Spleen (tissue), 11 donors: Measurements from ENCODE around the gene ZFYVE19. TPM values are rescaled to one million over a fixed set of nuclear protein-coding genes. Genes with fewer than 3 reads are reported as not detected.

ENCODE experiments used
- DNase-seq: peaks from one replicate; pipeline ENCODE4 v3.0.0-alpha.2; 2020
- H3K27ac ChIP-seq, 8 donors: fragments of 200-600 bp; sonication (generic) in 7 of 8; 1 replicate in 4 of 8; 2 replicates in 4 of 8; pipeline versions ENCODE4 v1.5.0 to v1.8.0; 2016 to 2021; ENCODE audit warnings: inconsistent platforms in 4 of 8, mild to moderate bottlenecking in 4 of 8, moderate library complexity in 1 of 8
- H3K27me3 ChIP-seq, 7 donors: fragments of 200-600 bp; sonication (generic) in 6 of 7; replicated peaks in 1 of 7; 1 replicate in 4 of 7; 2 replicates in 3 of 7; pipeline versions ENCODE4 v1.5.0 to v1.8.0; 2016 to 2021; ENCODE audit warnings: inconsistent platforms in 3 of 7, mild to moderate bottlenecking in 1 of 7
- H3K36me3 ChIP-seq, 6 donors: fragments of 200-600 bp; sonication (generic) in 5 of 6; 1 replicate in 4 of 6; 2 replicates in 2 of 6; pipeline versions ENCODE4 v1.5.0 to v1.8.0; 2016 to 2021; ENCODE audit warnings: inconsistent platforms in 2 of 6
- H3K4me1 ChIP-seq, 6 donors: fragments of 200-600 bp; sonication (generic) in 5 of 6; 1 replicate in 3 of 6; 2 replicates in 3 of 6; pipeline versions ENCODE4 v1.5.0 to v1.8.0; 2016 to 2021; ENCODE audit warnings: inconsistent platforms in 3 of 6
- H3K4me3 ChIP-seq, 8 donors: fragments of 200-600 bp; sonication (generic) in 7 of 8; 1 replicate in 4 of 8; 2 replicates in 4 of 8; pipeline versions ENCODE4 v1.5.0 to v1.8.0; 2016 to 2021; ENCODE audit warnings: inconsistent platforms in 4 of 8, mild to moderate bottlenecking in 4 of 8, moderate library complexity in 2 of 8
- H3K9me3 ChIP-seq, 8 donors: fragments of 200-600 bp; sonication (generic) in 7 of 8; 1 replicate in 4 of 8; 2 replicates in 4 of 8; pipeline versions ENCODE4 v1.5.0 to v1.8.0; 2016 to 2021; ENCODE audit warnings: inconsistent platforms in 4 of 8
- CTCF ChIP-seq, 11 experiments: fragments of 200-600 bp in 7 of 11; fragments of 450-650 bp in 4 of 11; sonication (generic) in 4 of 11; IDR thresholded peaks in 8 of 11; conservative IDR thresholded peaks in 3 of 11; 1 replicate in 7 of 11; 2 replicates in 4 of 11; pipeline versions ENCODE4 v1.4.0 to v1.8.0; 2016 to 2021; ENCODE audit warnings: antibody characterized with exemption in 11 of 11, inconsistent platforms in 4 of 11, mild to moderate bottlenecking in 1 of 11
- POLR2A ChIP-seq, 3 donors: fragments of 450-650 bp; IDR thresholded peaks; one replicate each; pipeline ENCODE4 v1.5.1; 2017; ENCODE audit warnings: antibody characterized with exemption in 3 of 3, mild to moderate bottlenecking in 1 of 3
- POLR2AphosphoS5 ChIP-seq, 3 donors: sonication (generic); formaldehyde crosslinking; IDR thresholded peaks; one replicate each; pipeline ENCODE4 v1.5.1; 2017; ENCODE audit warnings: antibody characterized with exemption in 3 of 3
- WGBS, 5 donors: extraction: QIAGEN DNeasy Blood & Tissue Kit in 3 of 5; methylation state at CpG; one replicate each; pipeline versions ENCODE4 v1.1.5 to v1.1.7; 2013 to 2018; 5-methylcytosine and 5-hydroxymethylcytosine counted together
- intact Hi-C: fragments of 100-400 bp; cut with DNase I; formaldehyde crosslinking; loops from one replicate; pipeline ENCODE4 v1.15.0; 2023; ENCODE audit warnings: low total_unique reads
- polyA plus RNA-seq, 3 donors: library from polyadenylated mRNA; stranded (reverse); fragments of 200-250 nt; gene quantifications; one replicate each; pipeline ENCODE4 v1.2.1, GENCODE V29; 2013
- total RNA-seq, 7 donors: library from RNA; depleted of rRNA in 3 of 7; stranded (reverse); fragments of >200 nt in 3 of 7; fragmentation: NEBNext Ultra II Directional in 4 of 7; extraction: Animal tissue kit (Norgen Biotek cat#: 25700) in 4 of 7; gene quantifications; one replicate each; pipeline versions ENCODE4 v1.1.0 to v1.2.1, GENCODE V29; 2016 to 2021
- donor health status: healthy with polysubstance abuse.
- donor health status: DM: no; HTN: no; CAD: no; lungs with moderate emphysema.
- donor health status: DM: no; HTN: no; CAD: no.
- donor health status: Bipolar disorder and iron deficiency.
- donor health status: healthy.
- donor health status: DM: no; HTN: no; CAD: no.
- donor health status: DM: yes; HTN: yes; CAD: no.

Gene ZFYVE19
- total and polyA plus RNA-seq, 10 donors, result 16.1 to 31.7 (median 22.3) TPM

- H3K4me3 ChIP-seq, result no peak overlapping the region
- H3K4me1 ChIP-seq, result peaks cover 0 to 21% (median 12%) of the 10 kb centered on the region in 6 donors
- no peak for TF ChIP-seq CTCF (IDR thresholded peaks at IDR 0.05 in 8 of 11, conservative IDR thresholded peaks at IDR 0.05 in 3 of 11)
- TF ChIP-seq POLR2A (IDR thresholded peaks at IDR 0.05), result no peak
- TF ChIP-seq POLR2AphosphoS5 (IDR thresholded peaks at IDR 0.05), result no peak
- no peaks in the 10 kb centered on the region for H3K27me3 ChIP-seq
- peak; percentile 64 for DNase-seq
- no peaks in the 10 kb centered on the region for H3K9me3 ChIP-seq
- no peak overlapping the region for H3K27ac ChIP-seq
- peaks cover 0 to 43% (median 5%) of the 10 kb centered on the region in 6 donors for H3K36me3 ChIP-seq
- intact Hi-C loops, result no loop called here
- WGBS, 5 donors, result 82 to 87% (median 83%) methylated on average over 13 of the region's 13 CpGs
These were observed 48.9 kb downstream of the ZFYVE19 start for GRCh38 chr15:40855706-40856234.

GRCh38 chr15:40856746-40857145 is 49.9 kb downstream of the ZFYVE19 start:
- TF ChIP-seq POLR2A (IDR thresholded peaks at IDR 0.05), result no peak
- no peak for TF ChIP-seq CTCF (IDR thresholded peaks at IDR 0.05 in 8 of 11, conservative IDR thresholded peaks at IDR 0.05 in 3 of 11)
- no peak for TF ChIP-seq POLR2AphosphoS5 (IDR thresholded peaks at IDR 0.05)
- no peak overlapping the region for H3K27ac ChIP-seq
- 70 to 84% (median 78%) methylated on average over 7 to 8 of the region's 8 CpGs for WGBS, 5 donors
- no peaks in the 10 kb centered on the region for H3K9me3 ChIP-seq
- peak; percentile 67 for DNase-seq
- peaks cover 0 to 43% (median 5%) of the 10 kb centered on the region in 6 donors for H3K36me3 ChIP-seq
- H3K4me1 ChIP-seq, result peaks cover 0 to 21% (median 12%) of the 10 kb centered on the region in 6 donors
- intact Hi-C loops, result no loop called here
- no peak overlapping the region for H3K4me3 ChIP-seq
- H3K27me3 ChIP-seq, result no peaks in the 10 kb centered on the region

GRCh38 chr15:40857601-40858341 is 50.9 kb downstream of the ZFYVE19 start:
- no peak overlapping the region for H3K4me3 ChIP-seq
- H3K27me3 ChIP-seq, result no peaks in the 10 kb centered on the region
- TF ChIP-seq POLR2AphosphoS5 (IDR thresholded peaks at IDR 0.05), result peak in 2 of 3 donors; percentile 10 to 40
- no peak for TF ChIP-seq POLR2A (IDR thresholded peaks at IDR 0.05)
- peak; percentile 85 to 97 (median 93) for TF ChIP-seq CTCF (IDR thresholded peaks at IDR 0.05 in 8 of 11, conservative IDR thresholded peaks at IDR 0.05 in 3 of 11)
- peaks cover 0 to 43% (median 5%) of the 10 kb centered on the region in 6 donors for H3K36me3 ChIP-seq
- DNase-seq, result peak; percentile 93
- no peaks in the 10 kb centered on the region for H3K9me3 ChIP-seq
- WGBS, 5 donors, result 39 to 56% (median 44%) methylated on average over 9 to 15 of the region's 15 CpGs
- intact Hi-C loops, result loop anchor here (2.0 kb wide), 1 partner anchor 33 kb away; no protein-coding TSS in a partner anchor
- no peak overlapping the region for H3K27ac ChIP-seq
- H3K4me1 ChIP-seq, result peaks cover 0 to 21% (median 12%) of the 10 kb centered on the region in 6 donors

GRCh38 chr15:40858706-40859105 is 51.8 kb downstream of the ZFYVE19 start:
- WGBS, 5 donors, result 66 to 82% (median 78%) methylated on average over 10 of the region's 10 CpGs
- no peak overlapping the region for H3K27ac ChIP-seq
- H3K36me3 ChIP-seq, result peaks cover 0 to 33% (median 2%) of the 10 kb centered on the region in 6 donors
- H3K9me3 ChIP-seq, result no peaks in the 10 kb centered on the region
- H3K27me3 ChIP-seq, result peaks cover 0 to 3% (median 0%) of the 10 kb centered on the region in 7 donors
- intact Hi-C loops, result loop anchor here (2.0 kb wide), 1 partner anchor 32 kb away; no protein-coding TSS in a partner anchor
- no peak for DNase-seq
- H3K4me1 ChIP-seq, result peaks cover 0 to 21% (median 12%) of the 10 kb centered on the region in 6 donors
- TF ChIP-seq CTCF (IDR thresholded peaks at IDR 0.05 in 8 of 11, conservative IDR thresholded peaks at IDR 0.05 in 3 of 11), result no peak
- TF ChIP-seq POLR2AphosphoS5 (IDR thresholded peaks at IDR 0.05), result no peak
- TF ChIP-seq POLR2A (IDR thresholded peaks at IDR 0.05), result no peak
- no peak overlapping the region for H3K4me3 ChIP-seq
